ENCODE results near the gene KMT2E.

Gene KMT2E

GRCh38 chr7:105126436-105126975 lies 112.5 kb downstream of the KMT2E start:
- Histone ChIP-seq H3K4me3 (ENCODE audit: low read depth, low read length) (no peak overlapping the region), H3K36me3 (ENCODE audit: control insufficient read depth in 2 of 2, insufficient read depth in 1 of 2, low read length in 2 of 2) (peaks cover 0 to 18% of the 10 kb centered on the region in 2 experiments; a peak in 2 of 3 replicates), H3K4me1 (ENCODE audit: control insufficient read depth, insufficient read depth, low read length) (no peaks in the 10 kb centered on the region), H3K9me3 (ENCODE audit: control insufficient read depth, insufficient read depth, low read depth, low read length) (no peaks in the 10 kb centered on the region), H3K27ac (ENCODE audit: extremely low read depth, low read depth, low read length) (no peak overlapping the region)
- ChIA-PET POLR2A (no interaction called here), CTCF (interaction anchor here (0.6 to 0.7 kb wide), 3 partner anchors 226 to 569 kb away, joined by 3 to 4 read pairs (median 3); no protein-coding TSS in a partner anchor)
- no peak for TF ChIP-seq ZNF114 (tag by site-specific recombination; IDR thresholded peaks at IDR 0.05)
- TF ChIP-seq ZNF792 (tag by site-specific recombination; IDR thresholded peaks at IDR 0.05), result no peak
- TF ChIP-seq KLF16 (tag by site-specific recombination; IDR thresholded peaks at IDR 0.05), result no peak
- no peak for TF ChIP-seq ZNF704 (tag by site-specific recombination; IDR thresholded peaks at IDR 0.05)
- TF ChIP-seq ZNF791 (tag by site-specific recombination; IDR thresholded peaks at IDR 0.05), result no peak
- no peak for TF ChIP-seq ZFHX2 (tag by site-specific recombination; conservative IDR thresholded peaks at IDR 0.05)
- TF ChIP-seq ZNF146 (tag by site-specific recombination; IDR thresholded peaks at IDR 0.05), result no peak
- TF ChIP-seq ZFP41 (tag by site-specific recombination; IDR thresholded peaks at IDR 0.05; ENCODE audit: borderline replicate concordance), result no peak
- no peak for TF ChIP-seq CTCF (tag by site-specific recombination; IDR thresholded peaks at IDR 0.05)
- no peak for TF ChIP-seq MEIS1 (CRISPR knock-in tag; IDR thresholded peaks at IDR 0.05; ENCODE audit: borderline replicate concordance)
- no peak for TF ChIP-seq ZSCAN30 (tag by site-specific recombination; IDR thresholded peaks at IDR 0.05)

- 0 out of 2 replicates have a peak, but pooled peaks have one; percentile 15 for TF ChIP-seq ZNF600 (tag by site-specific recombination; IDR thresholded peaks at IDR 0.05)
- no peak for TF ChIP-seq AEBP2 (tag by site-specific recombination; IDR thresholded peaks at IDR 0.05; ENCODE audit: borderline replicate concordance)
- POLR2A ChIA-PET, result no interaction called here
- Histone ChIP-seq H3K27ac (ENCODE audit: extremely low read depth, low read depth, low read length) (no peak overlapping the region), H3K9me3 (ENCODE audit: control insufficient read depth, insufficient read depth, low read depth, low read length) (no peaks in the 10 kb centered on the region), H3K36me3 (ENCODE audit: control insufficient read depth in 2 of 2, insufficient read depth in 1 of 2, low read length in 2 of 2) (peaks cover 0 to 22% of the 10 kb centered on the region in 2 experiments; a peak in 2 of 3 replicates), H3K4me3 (ENCODE audit: low read depth, low read length) (no peak overlapping the region), H3K4me1 (ENCODE audit: control insufficient read depth, insufficient read depth, low read length) (no peaks in the 10 kb centered on the region)
- CTCF ChIA-PET, result interaction anchor here (0.6 kb wide), 1 partner anchor 272 kb away, joined by 3 read pairs; no protein-coding TSS in a partner anchor
Observed at GRCh38 chr7:105127179-105127578, 113.2 kb downstream of the KMT2E start.

GRCh38 chr7:105130048-105130447 lies 116.0 kb downstream of the KMT2E start:
- H3K4me3 ChIP-seq (ENCODE audit: low read depth, low read length), result no peak overlapping the region
- ChIA-PET CTCF (no interaction called here), POLR2A (interaction anchor here (0.5 kb wide), 1 partner anchor 45 kb away, joined by 3 read pairs; no protein-coding TSS in a partner anchor)
- H3K36me3 ChIP-seq (ENCODE audit: control insufficient read depth in 2 of 2, insufficient read depth in 1 of 2, low read length in 2 of 2), result peaks cover 0 to 31% of the 10 kb centered on the region in 2 experiments; a peak in 1 of 3 replicates
- H3K4me1 ChIP-seq (ENCODE audit: control insufficient read depth, insufficient read depth, low read length), result 0 out of 2 replicates have a peak, but pooled peaks cover under 1% of the 10 kb centered on the region
- no peaks in the 10 kb centered on the region for H3K9me3 ChIP-seq (ENCODE audit: control insufficient read depth, insufficient read depth, low read depth, low read length)
- no peak overlapping the region for H3K27ac ChIP-seq (ENCODE audit: extremely low read depth, low read depth, low read length)
- no peak for TF ChIP-seq GLI2 (tag by site-specific recombination; IDR thresholded peaks at IDR 0.05; ENCODE audit: borderline replicate concordance, low read depth)
- no peak for TF ChIP-seq ZNF324 (tag by site-specific recombination; IDR thresholded peaks at IDR 0.05)
- no peak for TF ChIP-seq TRIM28 (IDR thresholded peaks at IDR 0.05; ENCODE audit: borderline replicate concordance, low read length)
- no peak for TF ChIP-seq TSHZ1 (tag by site-specific recombination; IDR thresholded peaks at IDR 0.05; ENCODE audit: borderline replicate concordance)
- no peak for TF ChIP-seq ZFP37 (tag by site-specific recombination; IDR thresholded peaks at IDR 0.05)
- TF ChIP-seq ZSCAN16 (tag by site-specific recombination; IDR thresholded peaks at IDR 0.05), result no peak

Measured in HEK293 (cell line).